Small intestine (tissue), 7 donors: ENCODE measurements around the gene BUB1. TPM values are rescaled to one million over a fixed set of nuclear protein-coding genes. Genes with fewer than 3 reads are reported as not detected.
A peak's percentile ranks its signal among the peaks of the same experiment; 100 is the strongest.

Experiments used
- DNase-seq, 2 donors: peaks; one replicate each; pipeline versions ENCODE4 v3.0.0 to v3.0.0-alpha.2; 2013
- FAIRE-seq: peaks from 2 replicates; lab custom pipeline; 2012; peaks lifted over from hg19 to GRCh38; lab: Jason Lieb, UNC
- H3K27ac ChIP-seq, 3 donors: one replicate each; pipeline ENCODE4 v1.5.1; 2013; ENCODE audit warnings: low read length in 2 of 3, mild to moderate bottlenecking in 2 of 3, control low read depth in 1 of 3, inconsistent platforms in 1 of 3, low read depth in 1 of 3, moderate library complexity in 1 of 3
- H3K27me3 ChIP-seq, 3 donors: one replicate each; pipeline ENCODE4 v1.6.1; 2013; ENCODE audit warnings: low read length in 3 of 3, inconsistent platforms in 1 of 3; ENCODE audit not compliant: control insufficient read depth in 3 of 3, insufficient read depth in 3 of 3
- H3K36me3 ChIP-seq, 3 donors: one replicate each; pipeline ENCODE4 v1.6.1; 2013; ENCODE audit warnings: low read length in 3 of 3, inconsistent platforms in 1 of 3, low read depth in 1 of 3, mild to moderate bottlenecking in 1 of 3, moderate library complexity in 1 of 3; ENCODE audit not compliant: control insufficient read depth in 3 of 3, insufficient read depth in 2 of 3
- H3K4me1 ChIP-seq, 3 donors: one replicate each; pipeline ENCODE4 v1.6.1; 2013; ENCODE audit warnings: low read length in 2 of 3, inconsistent platforms in 1 of 3, low read depth in 1 of 3, mild to moderate bottlenecking in 1 of 3, moderate library complexity in 1 of 3; ENCODE audit not compliant: control insufficient read depth in 3 of 3, insufficient read depth in 2 of 3
- H3K4me3 ChIP-seq, 3 donors: one replicate each; pipeline ENCODE4 v1.5.1; 2013; ENCODE audit warnings: low read length in 3 of 3, control low read depth in 1 of 3, inconsistent platforms in 1 of 3, low read depth in 1 of 3, mild to moderate bottlenecking in 1 of 3, moderate library complexity in 1 of 3
- H3K9me3 ChIP-seq, 2 donors: one replicate each; pipeline ENCODE4 v1.6.1; 2013; ENCODE audit warnings: low read depth in 1 of 2, low read length in 1 of 2; ENCODE audit not compliant: control insufficient read depth in 2 of 2, insufficient read depth in 1 of 2
- WGBS, 3 donors: extraction: QIAGEN DNeasy Blood & Tissue Kit; methylation state at CpG; one replicate each; pipeline ENCODE4 v1.1.7; 2013; 5-methylcytosine and 5-hydroxymethylcytosine counted together
- polyA plus RNA-seq, 4 donors: library from polyadenylated mRNA; stranded (reverse) in 3 of 4; unstranded in 1 of 4; fragments of 200-250 nt in 3 of 4; fragments of 120-200 nt in 1 of 4; gene quantifications; one replicate each; pipeline versions ENCODE4 v1.2.1 to v1.2.3, GENCODE V29; 2013
- donor health status: healthy with polysubstance abuse.
- donor health status: control.
- donor health status: control.
- donor health status: Bipolar disorder and iron deficiency.
- donor health status: healthy.

BUB1 gene
- polyA plus RNA-seq, 4 donors = 0.45 to 20.2 (median 6.9) TPM

GRCh38 chr2:110674620-110675555 lies 3.0 kb downstream of the BUB1 start:
- Histone ChIP-seq H3K36me3 (peaks cover 0 to 11% (median 0%) of the 10 kb centered on the region in 3 donors), H3K27ac (peak overlapping the region in 2 of 3 donors; percentile 59 to 91), H3K27me3 (no peaks in the 10 kb centered on the region), H3K4me3 (peak overlapping the region in 1 of 3 donors; percentile 5), H3K9me3 (no peaks in the 10 kb centered on the region), H3K4me1 (peaks cover 0 to 24% (median 2%) of the 10 kb centered on the region in 3 donors)
- FAIRE-seq (no peak), DNase-seq (peak; percentile 54 to 70)
- 48 to 55% (median 51%) methylated on average over 7 of the region's 7 CpGs for WGBS, 3 donors

DNA sequence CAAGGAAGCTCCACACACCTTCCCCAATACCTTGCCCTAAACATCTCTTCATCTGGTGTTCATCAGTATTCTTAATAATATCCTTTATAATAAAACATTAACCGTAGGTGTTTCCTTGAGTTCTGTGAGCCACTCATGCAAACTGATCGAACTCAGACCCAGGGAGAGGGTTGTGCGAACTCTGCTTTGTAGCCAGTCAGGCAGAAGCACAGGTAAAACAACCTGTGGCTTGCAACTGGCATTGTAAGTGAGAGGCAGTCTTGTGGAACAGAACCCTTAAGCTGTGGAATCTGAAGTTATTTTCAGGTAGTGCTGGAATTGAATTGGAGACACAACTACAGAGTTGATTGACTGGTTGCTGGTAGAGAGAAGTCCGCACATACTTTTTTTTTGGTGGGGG lies 4.7 kb downstream of the BUB1 start:
- no peak for FAIRE-seq
- no peak overlapping the region for H3K4me3 ChIP-seq
- no peaks in the 10 kb centered on the region for H3K27me3 ChIP-seq
- 97 to 98% (median 97%) methylated on average over 4 of the region's 4 CpGs for WGBS, 3 donors
- DNase-seq = no peak
- peaks cover 0 to 14% (median 0%) of the 10 kb centered on the region in 3 donors for H3K36me3 ChIP-seq
- H3K27ac ChIP-seq = no peak overlapping the region
- no peaks in the 10 kb centered on the region for H3K9me3 ChIP-seq
- H3K4me1 ChIP-seq = peaks cover 0 to 17% (median 2%) of the 10 kb centered on the region in 3 donors

DNA sequence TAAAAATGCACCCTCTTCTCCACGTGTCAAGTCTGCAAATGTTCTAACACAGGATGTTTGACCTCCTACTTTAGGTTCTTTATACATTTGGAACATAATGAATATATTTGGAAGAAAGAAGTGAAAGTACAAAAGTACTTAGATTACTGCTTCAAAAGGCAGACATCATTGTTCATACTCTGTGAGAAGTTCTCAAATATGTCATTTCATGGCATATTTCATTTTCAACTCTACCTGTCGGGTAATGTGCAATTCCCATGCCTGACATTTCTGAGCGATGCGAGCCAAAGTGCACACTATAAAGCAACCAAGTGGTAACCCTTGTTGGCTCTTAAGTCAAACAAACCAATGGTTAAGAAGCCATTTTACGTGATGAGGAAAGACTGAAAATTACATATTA lies 7.0 kb downstream of the BUB1 start:
- no peak for DNase-seq
- WGBS, 3 donors = 95 to 98% (median 96%) methylated on average over 5 of the region's 5 CpGs
- FAIRE-seq = no peak
- H3K4me1 ChIP-seq = peaks cover 0 to 13% (median 2%) of the 10 kb centered on the region in 3 donors
- peaks cover 0 to 17% (median 0%) of the 10 kb centered on the region in 3 donors for H3K36me3 ChIP-seq
- no peaks in the 10 kb centered on the region for H3K9me3 ChIP-seq
- no peak overlapping the region for H3K27ac ChIP-seq
- no peaks in the 10 kb centered on the region for H3K27me3 ChIP-seq
- no peak overlapping the region for H3K4me3 ChIP-seq

GRCh38 chr2:110669079-110669478 lies 8.8 kb downstream of the BUB1 start:
- Histone ChIP-seq H3K27ac (no peak overlapping the region), H3K27me3 (no peaks in the 10 kb centered on the region), H3K9me3 (no peaks in the 10 kb centered on the region), H3K36me3 (peaks cover 0 to 17% (median 0%) of the 10 kb centered on the region in 3 donors), H3K4me3 (no peak overlapping the region), H3K4me1 (peaks cover 0 to under 1% (median 0%) of the 10 kb centered on the region in 3 donors)
- 78 to 90% (median 84%) methylated on average over 1 of the region's 1 CpG for WGBS, 3 donors
- DNase-seq (no peak), FAIRE-seq (no peak)

GRCh38 chr2:110667071-110667470 lies 10.8 kb downstream of the BUB1 start:
- Histone ChIP-seq H3K36me3 (peaks cover 0 to 17% (median 0%) of the 10 kb centered on the region in 3 donors), H3K9me3 (no peaks in the 10 kb centered on the region), H3K27ac (no peak overlapping the region), H3K4me3 (no peak overlapping the region), H3K27me3 (no peaks in the 10 kb centered on the region), H3K4me1 (no peaks in the 10 kb centered on the region)
- FAIRE-seq (no peak), DNase-seq (no peak)
- 74 to 92% (median 90%) methylated on average over 3 of the region's 3 CpGs for WGBS, 3 donors

GRCh38 chr2:110664135-110664534 lies 13.7 kb downstream of the BUB1 start:
- 94 to 98% (median 98%) methylated on average over 2 of the region's 2 CpGs for WGBS, 3 donors

GRCh38 chr2:110662560-110662959 lies 15.3 kb downstream of the BUB1 start:
- Histone ChIP-seq H3K4me1 (peaks cover 0 to 7% (median 0%) of the 10 kb centered on the region in 3 donors), H3K27ac (no peak overlapping the region), H3K9me3 (no peaks in the 10 kb centered on the region), H3K27me3 (no peaks in the 10 kb centered on the region), H3K4me3 (no peak overlapping the region), H3K36me3 (peaks cover 0 to 7% (median 0%) of the 10 kb centered on the region in 3 donors)
- DNase-seq = no peak
- FAIRE-seq = no peak
- 97 to 98% (median 97%) methylated on average over 2 of the region's 2 CpGs for WGBS, 3 donors

More at GRCh38 chr2:110664135-110664534, 13.7 kb downstream of the BUB1 start:
- Histone ChIP-seq H3K36me3 (peaks cover 0 to 9% (median 0%) of the 10 kb centered on the region in 3 donors), H3K4me1 (no peaks in the 10 kb centered on the region), H3K27me3 (no peaks in the 10 kb centered on the region), H3K27ac (no peak overlapping the region), H3K9me3 (no peaks in the 10 kb centered on the region), H3K4me3 (no peak overlapping the region)
- no peak for FAIRE-seq
- DNase-seq = no peak

GRCh38 chr2:110660558-110660957 lies 17.3 kb downstream of the BUB1 start:
- Histone ChIP-seq H3K4me3 (no peak overlapping the region), H3K27me3 (no peaks in the 10 kb centered on the region), H3K9me3 (no peaks in the 10 kb centered on the region), H3K36me3 (peaks cover 0 to 4% (median 0%) of the 10 kb centered on the region in 3 donors), H3K27ac (no peak overlapping the region), H3K4me1 (peaks cover 0 to 12% (median 2%) of the 10 kb centered on the region in 3 donors)
- WGBS, 3 donors = 92 to 99% (median 94%) methylated on average over 3 of the region's 3 CpGs
- FAIRE-seq = no peak
- DNase-seq = peak in 1 of 2 donors; percentile 11
